DMS153 treated with DMSO at 0.1 percent for 48 hours (cell line): ENCODE results near the gene CALM3.
"Not testable (repeated sequence)": the region's sequence is repeated elsewhere in the genome, so short reads cannot be mapped to it uniquely, and the experiment has no call there.

Experiments used
- DNase-seq: peaks from one replicate; lab custom pipeline; 2025; ENCODE audit not compliant: unreplicated experiment; lab: John Stamatoyannopoulos, UW

The CALM3 gene

DNA sequence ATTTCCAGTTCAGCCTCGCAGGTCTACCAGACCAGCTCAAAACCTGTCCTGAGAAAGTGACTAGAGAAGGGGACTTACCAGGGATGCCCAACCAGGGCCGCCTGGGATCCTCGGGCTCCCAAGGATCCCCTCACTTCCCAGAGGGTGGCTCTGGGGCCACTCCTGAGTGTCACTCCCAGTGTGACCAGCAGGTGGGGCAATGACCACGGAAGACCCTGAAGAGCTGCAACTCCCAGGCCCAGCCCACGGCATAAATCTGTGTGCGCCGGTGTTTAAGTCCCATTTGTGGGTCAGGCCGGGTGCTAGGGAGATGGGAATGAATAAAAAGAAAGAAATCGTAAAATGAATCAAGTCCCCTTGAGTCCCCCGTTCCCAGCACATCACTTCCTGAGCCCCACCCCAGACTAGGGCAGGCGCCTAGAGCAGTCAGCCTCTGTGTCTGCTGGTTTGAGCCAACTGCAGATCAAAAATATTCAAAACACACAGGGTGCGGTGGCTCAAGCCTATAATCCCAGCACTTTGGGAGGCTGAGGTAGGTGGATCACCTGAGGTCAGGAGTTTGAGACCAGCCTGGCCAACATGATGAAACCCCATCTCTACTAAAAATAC is 13.1 kb downstream of the CALM3 start:
- peak; percentile 69 for DNase-seq

GRCh38 chr19:46615966-46616365 is 14.8 kb downstream of the CALM3 start:
- DNase-seq = no peak

- peak; percentile 42 for DNase-seq
Measured at GRCh38 chr19:46616631-46617322, 15.6 kb downstream of the CALM3 start.

DNA sequence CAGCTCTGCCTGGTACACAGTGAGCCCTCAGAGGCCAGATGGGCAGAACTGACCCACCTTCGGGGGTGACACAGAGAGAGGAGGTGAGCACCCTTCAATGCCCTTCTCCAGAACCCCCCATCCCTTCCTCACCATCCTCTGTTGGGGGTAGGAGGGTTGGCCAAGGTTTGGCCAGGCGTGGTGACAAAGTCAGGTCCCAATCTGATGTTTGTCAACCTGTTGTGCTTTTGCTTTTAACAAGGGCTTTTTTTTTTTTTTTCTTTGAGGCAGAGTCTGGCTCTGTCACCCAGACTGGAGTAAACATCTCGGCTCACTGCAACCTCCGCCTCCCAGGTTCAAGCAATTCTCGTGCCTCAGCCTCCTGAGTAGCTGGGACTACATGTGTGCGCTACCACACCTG is 16.5 kb downstream of the CALM3 start:
- DNase-seq = no peak

DNA sequence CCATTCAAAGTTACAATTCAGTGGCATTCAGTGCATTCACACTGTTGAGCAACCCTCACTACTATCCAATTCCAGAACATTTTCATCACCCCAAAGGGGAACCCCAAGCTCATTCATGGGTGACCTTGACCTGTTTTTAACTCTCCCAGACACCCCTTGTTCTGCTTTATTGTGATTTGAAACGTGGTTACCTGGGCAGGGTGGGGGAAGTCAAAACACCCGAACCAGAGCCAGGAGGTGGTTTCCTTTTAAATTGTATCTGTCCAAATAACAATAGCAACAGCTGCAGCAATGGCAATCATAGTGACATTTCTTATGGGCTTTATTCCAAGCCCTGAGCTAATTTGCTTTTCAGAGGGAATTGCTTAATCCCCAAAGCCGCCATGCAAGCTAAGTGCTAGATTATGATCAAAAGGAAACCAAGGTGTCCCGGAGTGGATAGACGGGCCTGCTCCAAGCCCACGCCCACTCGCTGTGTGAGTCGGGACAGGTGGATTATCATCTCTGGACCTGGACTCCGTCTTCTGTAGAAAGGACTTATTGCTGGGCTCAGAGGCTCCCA is 17.6 kb downstream of the CALM3 start:
- DNase-seq = no peak

GRCh38 chr19:46620267-46620666 is 19.1 kb downstream of the CALM3 start:
- no peak for DNase-seq

DNA sequence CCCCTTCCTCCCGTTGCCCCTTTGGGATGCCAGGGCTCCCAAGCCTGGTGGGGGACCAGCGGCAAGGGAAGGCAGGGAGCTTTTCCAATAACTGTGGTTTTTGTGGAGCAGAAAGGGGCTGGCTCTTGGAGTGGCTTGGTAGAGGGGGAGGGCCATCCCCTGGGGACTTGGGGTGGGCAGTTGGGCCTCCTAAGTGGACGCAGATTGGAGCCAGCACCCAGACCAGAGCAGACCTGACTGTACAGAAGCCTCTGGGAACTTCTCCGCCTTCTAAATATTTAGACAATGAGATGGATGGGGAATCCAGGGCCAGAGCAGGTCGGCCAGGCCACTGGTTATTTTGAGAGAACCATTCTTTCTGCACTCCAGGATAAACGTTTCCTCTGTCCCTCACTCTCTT is 19.6 kb downstream of the CALM3 start:
- no peak for DNase-seq

DNA sequence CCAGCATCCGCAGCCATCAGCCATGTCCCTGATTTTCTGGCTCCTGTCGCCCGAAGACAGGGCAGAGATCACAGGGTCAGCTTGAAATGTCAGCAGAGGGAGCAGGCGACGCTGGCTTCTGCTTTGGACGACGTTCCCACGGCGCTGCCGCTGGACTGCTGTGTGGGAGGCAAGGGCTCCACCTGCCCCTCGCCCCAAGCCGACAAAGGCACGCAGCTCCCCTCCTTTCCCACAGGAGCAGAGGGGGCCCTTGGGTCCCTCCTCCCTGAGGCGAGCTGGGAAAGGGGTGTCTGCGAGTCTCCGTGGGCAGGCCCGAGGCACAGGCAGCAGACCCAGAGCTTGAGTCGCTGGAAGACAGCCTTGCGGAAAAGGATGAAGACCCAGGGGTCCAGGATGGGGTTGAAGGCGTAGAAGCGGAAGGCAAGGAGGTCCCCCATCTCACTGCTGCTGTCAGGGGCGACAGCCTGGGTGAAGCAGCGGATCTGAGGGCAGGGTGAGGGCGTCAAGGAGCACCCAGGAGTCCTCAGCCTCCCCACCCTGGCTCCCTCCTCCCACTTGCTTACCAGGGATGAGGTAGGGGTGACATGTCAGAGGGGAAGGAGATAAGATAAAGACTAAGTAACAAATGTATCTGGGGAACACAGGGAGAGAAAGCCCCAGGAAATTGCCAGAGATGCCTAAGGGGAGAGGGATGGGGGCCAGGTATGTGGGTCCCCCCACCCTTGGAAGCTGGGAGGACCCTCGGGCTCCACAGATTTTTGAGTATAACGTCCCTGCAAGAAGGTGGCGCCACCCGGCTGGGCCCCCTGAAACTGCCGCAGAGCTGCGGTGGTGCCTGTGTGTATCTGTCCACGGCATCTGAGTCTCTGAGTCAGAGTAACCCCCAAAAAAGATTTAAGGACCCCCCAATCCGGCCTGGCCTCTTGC is 20.3 kb downstream of the CALM3 start:
- DNase-seq = no peak

DNA sequence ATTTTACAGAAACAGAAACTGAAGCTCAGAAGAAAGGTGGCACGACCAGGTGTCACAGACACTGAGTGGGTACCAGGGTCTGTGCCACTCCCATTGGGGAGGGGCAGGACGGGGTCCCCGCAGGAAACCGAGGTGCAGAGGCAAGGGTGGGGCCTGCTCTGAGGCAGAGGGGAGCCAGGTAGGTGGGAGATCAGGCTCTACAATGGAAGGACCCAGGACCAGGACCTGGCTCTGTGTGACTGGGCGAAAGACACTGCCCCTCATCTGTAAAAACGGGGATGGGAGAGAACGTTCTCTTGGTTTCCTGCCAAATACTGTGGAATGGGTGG is 21.0 kb downstream of the CALM3 start:
- no peak for DNase-seq

DNA sequence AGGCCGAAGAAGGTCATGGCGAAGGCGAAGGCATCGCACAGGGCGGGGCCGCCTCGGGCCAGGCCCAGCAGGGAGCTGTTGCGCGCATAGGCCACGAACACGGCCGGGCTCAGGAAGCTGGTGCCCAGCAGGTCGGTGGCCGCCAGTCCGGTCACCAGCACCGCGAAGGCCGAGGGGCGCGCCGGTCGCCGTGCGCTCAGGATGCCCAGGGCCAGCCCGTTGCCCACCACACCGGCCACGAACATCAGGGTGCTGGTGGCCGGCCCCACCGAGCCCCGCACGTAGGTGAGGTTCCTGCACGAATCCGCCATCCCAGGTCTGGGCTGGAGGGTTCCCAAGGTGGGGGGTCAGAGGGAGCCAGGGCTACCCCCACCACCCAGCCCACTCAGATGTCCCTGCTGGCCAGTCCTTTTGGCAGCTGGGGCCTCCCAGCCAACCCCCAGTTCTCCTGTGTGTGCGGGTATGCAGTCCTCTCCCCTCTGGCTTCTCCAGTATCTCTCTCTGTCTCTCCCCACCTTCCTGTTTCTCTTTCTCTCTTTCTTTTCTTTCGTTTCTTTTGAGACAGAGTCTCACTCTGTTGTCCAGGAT is 22.9 kb downstream of the CALM3 start:
- no peak for DNase-seq

DNA sequence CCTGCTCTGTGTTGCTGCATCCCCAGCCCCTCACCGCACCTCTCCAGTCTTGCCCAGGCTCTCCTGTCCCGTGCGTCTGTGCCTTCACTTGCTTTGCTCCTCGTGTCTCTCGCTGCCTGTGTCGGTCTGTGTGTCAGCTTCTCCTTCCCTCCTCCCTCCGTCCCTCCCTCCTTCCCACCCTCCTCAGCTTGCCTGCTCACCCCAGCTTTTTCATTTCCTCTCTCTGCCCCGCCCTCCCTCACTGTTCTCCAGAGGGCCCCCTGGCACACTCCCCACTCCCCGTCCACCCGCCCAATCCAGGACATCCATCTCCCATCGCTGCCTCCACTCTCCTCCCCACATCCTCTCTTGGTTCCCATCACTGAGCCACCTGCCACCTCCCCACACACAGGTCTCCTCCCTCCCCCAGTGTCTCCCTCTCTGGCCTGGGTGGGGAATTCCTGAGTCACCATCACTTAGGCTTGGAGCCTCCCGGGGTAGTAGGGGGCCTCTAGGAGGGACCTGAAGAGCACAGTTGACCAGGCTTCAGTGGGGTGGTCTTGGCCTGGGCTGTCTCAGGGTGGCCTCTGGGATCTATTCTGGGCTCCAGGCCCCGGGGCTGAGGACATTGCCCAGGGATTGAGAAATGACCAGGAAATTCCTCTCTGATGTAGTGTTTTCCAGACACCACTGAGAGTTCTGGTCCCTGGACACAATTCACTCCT is 24.0 kb downstream of the CALM3 start, which contains the start of gene PTGIR:
Gene PTGIR, minus strand, starts transcription at position 132 of the 704 bp plus-strand sequence. CDS start 864 bp downstream, outside the sequence.
- no peak for DNase-seq

- no peak for DNase-seq
Measured at GRCh38 chr19:46625731-46626130, 24.6 kb downstream of the CALM3 start.

DNA sequence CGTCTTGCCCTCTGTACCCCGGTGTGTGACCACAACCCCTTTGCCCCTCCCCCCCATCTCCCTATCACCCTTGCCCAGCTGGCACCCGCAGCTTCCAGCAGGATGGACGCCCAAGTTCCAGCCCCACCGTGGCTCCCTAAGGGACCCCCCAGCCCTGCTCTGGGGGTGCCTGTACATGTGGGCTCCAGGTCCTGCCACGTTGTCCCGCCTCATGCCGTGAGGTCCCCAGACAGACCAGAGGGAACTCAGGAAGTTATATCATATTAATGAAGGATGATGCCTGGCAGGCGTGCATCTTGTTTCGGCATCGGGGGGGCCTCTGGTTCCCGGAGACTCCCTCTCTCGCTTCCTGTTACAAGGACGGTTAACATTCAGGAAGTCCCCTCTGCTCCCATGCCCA is 25.3 kb downstream of the CALM3 start:
- no peak for DNase-seq

DNA sequence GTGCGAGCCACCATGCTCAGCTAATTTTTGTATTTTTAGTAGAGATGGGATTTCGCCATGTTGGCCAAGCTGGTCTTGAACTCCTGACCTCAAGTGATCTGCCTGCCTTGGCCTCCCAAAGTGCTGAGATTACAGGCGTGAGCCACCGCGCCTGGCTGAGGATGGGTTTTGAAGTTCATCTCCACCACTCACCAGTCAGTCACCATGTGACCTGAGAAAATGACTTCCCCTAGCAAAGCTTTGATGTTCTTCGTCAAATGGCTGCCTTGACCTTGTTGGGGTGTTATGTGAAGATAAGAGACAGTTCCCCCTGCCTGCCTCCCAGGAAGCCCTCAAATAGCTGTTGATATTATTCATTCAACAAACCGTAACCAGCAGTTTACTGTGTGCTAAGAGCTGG is 27.8 kb downstream of the CALM3 start:
- not testable (repeated sequence) for DNase-seq

DNA sequence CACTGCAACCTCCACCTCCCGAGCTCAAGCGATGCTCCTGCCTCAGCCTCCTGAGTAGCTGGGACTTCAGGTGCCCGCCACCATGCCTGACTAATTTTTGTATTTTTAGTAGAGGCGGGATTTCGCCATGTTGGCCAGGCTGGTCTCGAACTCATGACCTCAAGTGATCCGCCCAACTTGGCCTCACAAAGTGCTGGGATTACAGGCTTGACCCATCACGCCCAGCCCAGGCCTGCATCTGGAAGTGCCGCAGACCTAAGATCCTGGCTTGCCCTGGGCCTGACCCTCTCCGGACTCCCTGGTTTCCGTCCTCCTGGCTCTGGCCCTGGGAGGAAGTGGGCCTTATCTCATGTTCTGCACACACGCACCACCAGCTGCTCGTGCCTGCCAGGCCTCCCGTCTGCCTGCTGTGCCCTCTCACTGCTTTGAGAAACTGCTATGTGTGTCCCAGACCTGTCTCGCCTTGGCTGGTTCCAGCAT is 28.5 kb downstream of the CALM3 start:
- no peak for DNase-seq

- no peak for DNase-seq
Measured at GRCh38 chr19:46630586-46631205, 29.6 kb downstream of the CALM3 start.

DNA sequence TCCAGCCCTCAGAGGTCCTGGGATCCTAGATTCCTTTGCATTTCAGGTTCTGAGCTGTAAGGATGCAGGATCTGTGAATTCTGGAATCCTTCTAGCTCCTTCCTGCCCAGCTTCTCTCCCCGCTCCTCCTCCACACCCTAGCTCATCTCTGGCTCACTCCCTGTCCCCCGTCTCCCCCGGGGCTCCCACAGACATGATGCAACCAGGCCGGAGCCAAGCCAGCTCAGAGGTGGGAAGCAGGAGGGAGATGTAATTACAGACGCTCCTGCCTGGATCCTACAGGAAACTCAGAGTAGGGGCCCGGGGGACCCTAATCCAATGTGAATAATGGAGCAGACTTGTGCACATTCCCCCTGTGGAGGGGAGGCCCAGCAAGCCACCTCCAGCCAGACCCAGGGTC is 30.4 kb downstream of the CALM3 start:
- no peak for DNase-seq

DNA sequence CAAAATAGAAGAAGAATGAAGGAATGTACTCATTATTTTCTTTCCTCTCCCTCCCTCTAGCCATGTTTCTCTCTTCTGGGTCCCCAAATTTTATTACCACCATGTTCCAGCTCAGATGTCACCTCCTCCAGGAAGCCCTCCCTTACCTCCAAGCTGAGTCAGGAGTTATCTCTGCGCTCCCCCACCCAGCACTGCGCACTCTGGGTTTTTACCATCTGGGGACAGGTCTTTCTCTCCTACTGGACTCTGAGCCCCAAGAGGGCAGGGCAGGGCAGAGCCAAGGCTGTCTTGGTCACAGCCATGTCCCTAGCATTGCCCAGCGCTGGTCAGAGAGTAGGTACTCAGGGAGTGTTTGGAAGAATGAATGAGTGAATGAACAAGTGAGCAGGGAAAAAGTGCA is 32.0 kb downstream of the CALM3 start:
- DNase-seq = no peak

DNA sequence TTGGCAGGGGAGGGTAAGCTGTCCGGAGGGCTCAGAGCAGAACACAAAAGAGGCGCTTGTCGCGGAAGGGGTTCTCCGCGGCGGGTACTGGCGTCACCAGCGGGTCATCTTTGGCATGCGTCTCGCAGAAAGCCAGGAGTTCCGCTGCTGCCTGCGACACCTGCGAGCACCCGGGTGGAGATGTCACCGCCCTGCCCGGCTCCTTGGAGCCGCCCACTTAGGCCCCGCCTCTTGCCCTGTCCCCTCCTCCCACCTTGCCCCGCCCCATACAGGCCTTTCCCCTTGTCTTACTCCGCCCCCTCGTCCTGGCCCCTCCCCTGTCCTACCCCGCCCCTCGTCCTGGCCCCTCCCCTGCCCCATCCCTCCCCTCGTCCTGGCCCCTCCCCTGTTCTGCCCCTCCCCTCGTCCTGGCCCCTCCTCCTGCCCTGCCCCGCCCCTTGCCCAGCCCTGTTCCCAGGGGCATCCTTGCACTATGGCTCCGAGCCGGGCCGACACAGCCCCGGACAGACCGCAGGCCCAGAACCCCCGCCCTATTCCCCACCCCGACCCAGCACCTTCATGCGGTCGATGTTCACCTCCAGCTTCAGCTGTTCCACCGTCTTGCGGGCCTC is 33.0 kb downstream of the CALM3 start:
- peak; percentile 31 for DNase-seq
